Keratinocyte (primary cell): ENCODE results near the gene SMTNL2. TPM values are rescaled to one million over a fixed set of nuclear protein-coding genes. Genes with fewer than 3 reads are reported as not detected.

Experiments used
- DNase-seq: peaks from one replicate; pipeline ENCODE4 v3.0.0-alpha.2; 2011; ENCODE audit warnings: low read depth, missing footprints, low spot score
- FAIRE-seq: peaks from 2 replicates; lab custom pipeline; 2011; peaks lifted over from hg19 to GRCh38; lab: Jason Lieb, UNC
- H2AFZ ChIP-seq: 2 replicates; pipeline ENCODE4 v1.6.0; 2012; ENCODE audit warnings: low read length, control low read depth, inconsistent platforms; ENCODE audit not compliant: control insufficient read depth
- H3K27ac ChIP-seq: 2 replicates; pipeline ENCODE4 v1.5.1; 2011; ENCODE audit warnings: low read length; ENCODE audit not compliant: control insufficient read depth, insufficient read depth
- H3K27me3 ChIP-seq: 3 replicates; pipeline ENCODE4 v1.6.0; 2011; ENCODE audit warnings: low read length; ENCODE audit not compliant: control insufficient read depth, insufficient read depth; ENCODE audit errors: extremely low read depth
- H3K36me3 ChIP-seq, 2 experiments: 2 replicates in 1 of 2; 3 replicates in 1 of 2; pipeline ENCODE4 v1.5.1; 2011; ENCODE audit warnings: low read length in 2 of 2, mild to moderate bottlenecking in 1 of 2; ENCODE audit not compliant: control insufficient read depth in 2 of 2, insufficient read depth in 2 of 2; ENCODE audit errors: extremely low read depth in 1 of 2
- H3K4me1 ChIP-seq: 3 replicates; pipeline ENCODE4 v1.5.1; 2011; ENCODE audit warnings: low read length; ENCODE audit not compliant: control insufficient read depth, insufficient read depth; ENCODE audit errors: extremely low read depth
- H3K4me2 ChIP-seq: 3 replicates; pipeline ENCODE4 v1.6.0; 2011; ENCODE audit warnings: low read depth, low read length; ENCODE audit not compliant: control insufficient read depth, insufficient read depth; ENCODE audit errors: extremely low read depth
- H3K4me3 ChIP-seq, 3 experiments: fragments of 200-600 bp in 1 of 3; sonication (generic) in 1 of 3; 2 replicates in 2 of 3; 3 replicates in 1 of 3; pipeline ENCODE4 v1.5.1; 2011 to 2016; ENCODE audit warnings: low read length in 3 of 3, mild to moderate bottlenecking in 3 of 3, control low read depth in 2 of 3, inconsistent platforms in 1 of 3, low read depth in 1 of 3, mixed read lengths in 1 of 3, mixed run types in 1 of 3, moderate library complexity in 1 of 3; ENCODE audit not compliant: control insufficient read depth in 2 of 3, insufficient read depth in 2 of 3; ENCODE audit errors: extremely low read depth in 1 of 3
- H3K79me2 ChIP-seq: 2 replicates; pipeline ENCODE4 v1.6.0; 2012; ENCODE audit warnings: low read length; ENCODE audit not compliant: control insufficient read depth, insufficient read depth
- H3K9ac ChIP-seq: 3 replicates; pipeline ENCODE4 v1.6.0; 2011; ENCODE audit warnings: low read length; ENCODE audit not compliant: control insufficient read depth, insufficient read depth; ENCODE audit errors: extremely low read depth
- H3K9me1 ChIP-seq: 3 replicates; pipeline ENCODE4 v1.6.0; 2011; ENCODE audit warnings: low read length; ENCODE audit not compliant: control insufficient read depth, insufficient read depth; ENCODE audit errors: extremely low read depth
- H3K9me3 ChIP-seq: 2 replicates; pipeline ENCODE4 v1.5.1; 2012; ENCODE audit warnings: low read depth, low read length; ENCODE audit not compliant: control insufficient read depth
- H4K20me1 ChIP-seq: 3 replicates; pipeline ENCODE4 v1.6.0; 2011; ENCODE audit warnings: low read length; ENCODE audit not compliant: control insufficient read depth, insufficient read depth; ENCODE audit errors: extremely low read depth
- EZH2 ChIP-seq: IDR thresholded peaks from one replicate; pipeline ENCODE4 v1.6.1; 2012; ENCODE audit warnings: inconsistent platforms, mild to moderate bottlenecking, low read length, moderate library complexity
- dilution Hi-C: fragments of 300-500 bp; cut with MboI; formaldehyde crosslinking; loops from one replicate; pipeline ENCODE4 v1.7.0; 2020; ENCODE audit warnings: low sequenced_read_pairs; ENCODE audit not compliant: extremely low pct_ligation_motif_present
- polyA plus RNA-seq, 5 experiments: library from polyadenylated mRNA; depleted of rRNA in 3 of 5; stranded (reverse) in 3 of 5; stranded (forward) in 1 of 5; unstranded in 1 of 5; fragments of >200 nt; gene quantifications; 1 replicate in 1 of 5; 2 replicates in 3 of 5; 3 replicates in 1 of 5; pipeline versions ENCODE4 v1.2.1 to v1.2.3, GENCODE V29; 2011 to 2012; ENCODE audit warnings: missing spikeins in 2 of 5, low read depth in 1 of 5, low replicate concordance in 1 of 5
- TF ChIP-seq, protein P1 (sequence below), 3 experiments: IDR thresholded peaks in 1 of 3; conservative IDR thresholded peaks in 1 of 3; optimal IDR thresholded peaks in 1 of 3; 2 replicates in 2 of 3; 3 replicates in 1 of 3; pipeline versions ENCODE3 to v1.5.1; 2011; ENCODE audit warnings: low read length in 3 of 3, mild to moderate bottlenecking in 3 of 3, moderate library complexity in 2 of 3, control low read depth in 1 of 3, inconsistent platforms in 1 of 3; ENCODE audit not compliant: insufficient read depth in 2 of 3; ENCODE audit errors: extremely low read depth in 1 of 3

Gene SMTNL2
- polyA plus RNA-seq, 1 donor (not counting 4 experiments of a cell fraction or from before 2014, with no cell fraction given), result not detected

DNA sequence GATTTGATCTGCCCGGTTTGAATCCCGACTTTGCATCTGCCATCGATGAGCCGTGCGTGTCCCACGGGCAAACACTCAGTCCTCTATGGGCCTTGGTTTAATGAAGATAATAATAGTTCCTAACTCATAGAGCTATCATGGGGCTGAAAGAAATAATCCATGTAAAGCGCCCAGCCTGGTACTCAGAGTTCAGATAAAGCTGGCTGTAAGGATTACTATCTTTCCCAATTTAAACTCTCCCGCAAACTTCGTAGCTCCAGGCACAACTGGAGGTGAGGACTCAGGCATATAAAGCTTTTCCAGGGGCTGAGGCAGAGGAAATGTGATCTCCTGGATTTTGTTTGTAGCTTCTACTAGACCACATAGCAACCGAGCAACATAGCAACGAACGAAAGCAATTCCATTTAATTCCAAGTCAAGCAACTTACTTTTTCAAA lies 40.9 kb downstream of the SMTNL2 start:
- dilution Hi-C loops, result no loop called here
- Histone ChIP-seq H3K4me2 (no peak overlapping the region), H3K27ac (no peak overlapping the region), H3K9me3 (no peaks in the 10 kb centered on the region), H3K36me3 (no peaks in the 10 kb centered on the region), H3K4me1 (peaks cover 2% of the 10 kb centered on the region), H3K9ac (no peak overlapping the region), H3K9me1 (no peaks in the 10 kb centered on the region), H2AFZ (no peak overlapping the region), H3K27me3 (peaks cover 9% of the 10 kb centered on the region), H4K20me1 (no peaks in the 10 kb centered on the region), H3K79me2 (no peaks in the 10 kb centered on the region), H3K4me3 (no peak overlapping the region)
- TF ChIP-seq, protein P1, sequence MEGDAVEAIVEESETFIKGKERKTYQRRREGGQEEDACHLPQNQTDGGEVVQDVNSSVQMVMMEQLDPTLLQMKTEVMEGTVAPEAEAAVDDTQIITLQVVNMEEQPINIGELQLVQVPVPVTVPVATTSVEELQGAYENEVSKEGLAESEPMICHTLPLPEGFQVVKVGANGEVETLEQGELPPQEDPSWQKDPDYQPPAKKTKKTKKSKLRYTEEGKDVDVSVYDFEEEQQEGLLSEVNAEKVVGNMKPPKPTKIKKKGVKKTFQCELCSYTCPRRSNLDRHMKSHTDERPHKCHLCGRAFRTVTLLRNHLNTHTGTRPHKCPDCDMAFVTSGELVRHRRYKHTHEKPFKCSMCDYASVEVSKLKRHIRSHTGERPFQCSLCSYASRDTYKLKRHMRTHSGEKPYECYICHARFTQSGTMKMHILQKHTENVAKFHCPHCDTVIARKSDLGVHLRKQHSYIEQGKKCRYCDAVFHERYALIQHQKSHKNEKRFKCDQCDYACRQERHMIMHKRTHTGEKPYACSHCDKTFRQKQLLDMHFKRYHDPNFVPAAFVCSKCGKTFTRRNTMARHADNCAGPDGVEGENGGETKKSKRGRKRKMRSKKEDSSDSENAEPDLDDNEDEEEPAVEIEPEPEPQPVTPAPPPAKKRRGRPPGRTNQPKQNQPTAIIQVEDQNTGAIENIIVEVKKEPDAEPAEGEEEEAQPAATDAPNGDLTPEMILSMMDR (optimal IDR thresholded peaks at IDR 0.05 in 1 of 3, IDR thresholded peaks at IDR 0.05 in 1 of 3, conservative IDR thresholded peaks at IDR 0.05 in 1 of 3; ENCODE audit: extremely low read depth in 1 of 3, insufficient read depth in 2 of 3, low read length in 3 of 3), result no peak
- TF ChIP-seq EZH2, result no peak
- FAIRE-seq (no peak), DNase-seq (no peak)

GRCh38 chr17:4626734-4627256 lies 42.5 kb downstream of the SMTNL2 start:
- DNase-seq (no peak), FAIRE-seq (no peak)
- Histone ChIP-seq H2AFZ (no peak overlapping the region), H3K79me2 (no peaks in the 10 kb centered on the region), H3K27me3 (peaks cover 5% of the 10 kb centered on the region), H3K27ac (no peak overlapping the region), H3K4me1 (peaks cover 2% of the 10 kb centered on the region), H3K9me3 (no peaks in the 10 kb centered on the region), H3K36me3 (no peaks in the 10 kb centered on the region), H3K9ac (no peak overlapping the region), H3K4me2 (no peak overlapping the region), H3K4me3 (no peak overlapping the region), H3K9me1 (no peaks in the 10 kb centered on the region), H4K20me1 (no peaks in the 10 kb centered on the region)
- dilution Hi-C loops, result no loop called here
- no peak for TF ChIP-seq EZH2
- TF ChIP-seq, protein P1 (optimal IDR thresholded peaks at IDR 0.05 in 1 of 3, IDR thresholded peaks at IDR 0.05 in 1 of 3, conservative IDR thresholded peaks at IDR 0.05 in 1 of 3; ENCODE audit: extremely low read depth in 1 of 3, insufficient read depth in 2 of 3, low read length in 3 of 3), result no peak
